Fibroblast of villous mesenchyme (primary cell): ENCODE measurements around the gene ENAH. TPM values are rescaled to one million over a fixed set of nuclear protein-coding genes. Genes with fewer than 3 reads are reported as not detected.

Experiments
- DNase-seq: peaks from one replicate; pipeline ENCODE4 v3.0.0-alpha.2; 2010; ENCODE audit warnings: low read depth
- H3K4me3 ChIP-seq: 2 replicates; pipeline ENCODE4 v1.5.1; 2011; ENCODE audit warnings: low read depth, mild to moderate bottlenecking, low read length
- total RNA-seq: library from RNA; depleted of rRNA; stranded (reverse); fragments of >200 nt; gene quantifications from 2 replicates; pipeline ENCODE4 v1.2.3, GENCODE V29; 2012
- TF ChIP-seq, protein P1 (sequence below): IDR thresholded peaks from 2 replicates; pipeline ENCODE4 v1.5.1; 2012; ENCODE audit warnings: low read depth, mild to moderate bottlenecking, low read length; ENCODE audit not compliant: insufficient read depth

ENAH gene
- total RNA-seq, 1 donor: 135 TPM

DNA sequence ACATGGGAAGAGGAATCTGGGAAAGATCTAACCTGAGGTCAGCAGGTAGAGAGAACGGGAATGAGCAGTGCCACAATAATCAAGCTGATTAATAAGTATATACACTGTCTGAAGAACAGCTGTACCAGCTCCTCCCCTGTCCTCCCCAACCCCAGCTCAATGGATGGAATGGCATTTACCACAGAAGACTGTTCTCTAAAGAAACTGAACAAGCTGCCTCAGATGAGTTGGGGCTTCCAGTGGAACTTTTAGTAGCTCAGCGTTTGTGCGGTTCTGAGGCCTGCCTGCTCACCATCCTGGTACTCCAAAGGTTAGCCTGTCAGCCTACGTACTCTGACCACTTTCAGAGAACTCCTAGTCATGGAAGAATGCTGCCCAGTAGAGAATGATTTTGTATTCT is 123.2 kb downstream of the ENAH start:
- TF ChIP-seq, protein P1, sequence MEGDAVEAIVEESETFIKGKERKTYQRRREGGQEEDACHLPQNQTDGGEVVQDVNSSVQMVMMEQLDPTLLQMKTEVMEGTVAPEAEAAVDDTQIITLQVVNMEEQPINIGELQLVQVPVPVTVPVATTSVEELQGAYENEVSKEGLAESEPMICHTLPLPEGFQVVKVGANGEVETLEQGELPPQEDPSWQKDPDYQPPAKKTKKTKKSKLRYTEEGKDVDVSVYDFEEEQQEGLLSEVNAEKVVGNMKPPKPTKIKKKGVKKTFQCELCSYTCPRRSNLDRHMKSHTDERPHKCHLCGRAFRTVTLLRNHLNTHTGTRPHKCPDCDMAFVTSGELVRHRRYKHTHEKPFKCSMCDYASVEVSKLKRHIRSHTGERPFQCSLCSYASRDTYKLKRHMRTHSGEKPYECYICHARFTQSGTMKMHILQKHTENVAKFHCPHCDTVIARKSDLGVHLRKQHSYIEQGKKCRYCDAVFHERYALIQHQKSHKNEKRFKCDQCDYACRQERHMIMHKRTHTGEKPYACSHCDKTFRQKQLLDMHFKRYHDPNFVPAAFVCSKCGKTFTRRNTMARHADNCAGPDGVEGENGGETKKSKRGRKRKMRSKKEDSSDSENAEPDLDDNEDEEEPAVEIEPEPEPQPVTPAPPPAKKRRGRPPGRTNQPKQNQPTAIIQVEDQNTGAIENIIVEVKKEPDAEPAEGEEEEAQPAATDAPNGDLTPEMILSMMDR: no peak
- H3K4me3 ChIP-seq: no peak overlapping the region
- DNase-seq: no peak

DNA sequence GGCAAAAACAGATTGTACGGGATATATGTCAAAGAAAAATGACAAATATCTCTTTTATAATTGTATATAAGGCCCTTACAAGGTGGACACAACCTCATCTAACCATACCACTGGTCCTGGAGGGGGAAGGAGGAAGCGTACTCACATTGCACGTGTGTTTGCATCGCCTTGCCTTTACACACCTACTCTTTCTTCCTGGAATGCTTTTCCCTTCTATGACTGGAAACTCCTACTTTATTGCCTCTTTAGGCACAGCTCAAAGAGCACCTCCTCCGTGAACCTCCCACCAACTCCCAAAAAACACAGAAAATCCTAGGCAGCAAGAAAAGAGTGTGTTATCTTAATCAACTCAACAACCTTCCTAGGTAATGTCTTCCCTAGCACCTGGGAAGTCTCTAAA is 125.3 kb downstream of the ENAH start:
- TF ChIP-seq, protein P1: no peak
- no peak overlapping the region for H3K4me3 ChIP-seq
- no peak for DNase-seq

DNA sequence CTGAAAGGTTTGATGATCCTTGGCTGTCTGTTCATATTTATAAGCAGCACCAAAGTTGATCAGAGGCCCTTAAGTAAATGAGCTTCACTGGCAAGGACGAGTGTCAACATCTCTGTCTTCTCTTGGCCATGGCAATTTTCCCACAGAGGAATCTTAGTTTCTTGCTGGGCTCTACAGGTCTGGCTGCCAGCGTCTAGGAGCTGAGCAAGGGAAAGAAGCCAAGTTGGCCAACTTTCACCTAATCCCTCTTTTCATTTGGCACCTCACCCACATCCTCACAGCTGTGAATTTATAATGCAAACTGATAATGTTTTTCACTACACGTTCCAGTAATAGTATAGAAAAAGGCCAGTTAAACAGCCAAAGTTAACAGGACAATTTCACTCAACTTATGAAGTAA is 126.0 kb downstream of the ENAH start:
- H3K4me3 ChIP-seq: no peak overlapping the region
- TF ChIP-seq, protein P1: no peak
- DNase-seq: no peak

DNA sequence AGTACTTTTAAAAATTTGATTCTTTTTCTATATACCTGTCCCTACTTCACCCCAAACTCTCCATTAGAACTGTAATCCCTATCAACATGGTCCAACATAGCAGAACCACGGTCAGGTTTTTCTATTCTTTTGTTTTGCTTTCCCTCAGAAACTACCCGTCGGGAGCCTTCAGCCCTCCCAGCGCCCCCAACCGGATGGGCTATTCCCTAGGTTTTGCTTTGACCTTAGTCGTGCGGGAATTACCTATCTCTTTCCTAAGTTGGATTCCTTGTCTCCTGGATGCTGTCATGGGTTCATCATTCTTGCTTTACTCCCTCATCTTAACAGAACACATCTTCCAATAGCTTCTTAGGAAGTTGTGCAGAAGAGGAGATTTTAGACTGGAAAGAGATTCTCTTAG is 127.5 kb downstream of the ENAH start:
- DNase-seq: no peak
- H3K4me3 ChIP-seq: no peak overlapping the region
- TF ChIP-seq, protein P1: no peak

DNA sequence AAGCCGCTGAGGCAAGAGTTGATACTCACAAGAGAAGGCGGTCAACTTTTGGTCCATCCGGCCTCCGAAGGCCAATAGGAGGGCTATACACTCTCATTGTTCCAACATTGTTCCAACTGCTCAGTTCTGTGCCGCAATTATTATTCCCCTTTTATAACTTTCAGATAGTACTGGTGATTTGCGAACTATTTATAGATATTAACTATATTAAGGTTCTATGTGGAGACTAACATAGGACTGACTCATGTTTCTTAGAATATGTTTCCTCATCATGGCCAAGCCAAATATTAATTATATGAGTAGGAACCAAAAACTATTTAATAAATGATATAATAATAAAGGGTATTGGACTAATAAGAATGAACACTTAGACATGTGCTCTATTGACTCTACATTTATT is 128.4 kb downstream of the ENAH start:
- DNase-seq: no peak
- TF ChIP-seq, protein P1: no peak
- no peak overlapping the region for H3K4me3 ChIP-seq

DNA sequence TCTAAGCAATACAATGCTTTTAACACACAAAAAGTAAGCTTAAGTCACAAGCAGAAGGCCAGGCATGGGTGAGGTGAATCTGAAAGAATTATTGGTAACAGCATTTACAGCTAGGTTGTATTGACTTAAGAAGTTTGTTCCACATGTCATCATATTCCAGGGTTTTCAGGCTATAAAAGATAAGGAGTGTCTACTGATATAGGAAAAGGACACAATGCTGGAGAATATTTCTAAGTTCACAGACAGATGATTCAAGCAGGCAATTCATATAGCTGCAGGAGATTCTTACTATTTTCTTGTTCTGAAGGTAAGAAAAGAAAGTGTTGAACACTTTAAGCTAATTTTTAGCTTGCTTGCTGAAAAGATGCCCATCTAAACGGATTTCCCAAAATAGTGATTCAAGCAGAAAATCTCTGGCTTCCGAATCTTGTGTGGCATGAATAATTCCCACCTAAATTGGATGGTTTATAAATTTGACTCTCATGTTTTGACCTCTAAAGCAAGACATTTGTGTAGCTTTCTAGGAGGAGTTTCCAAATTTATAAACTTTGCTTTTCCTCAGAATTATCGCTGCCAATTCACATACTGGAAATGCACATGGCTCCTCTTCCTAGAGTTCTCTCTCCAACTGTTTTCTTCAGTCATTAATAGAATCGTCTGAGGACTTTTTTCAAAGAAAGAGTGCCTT is 129.5 kb downstream of the ENAH start:
- TF ChIP-seq, protein P1: no peak
- no peak overlapping the region for H3K4me3 ChIP-seq
- DNase-seq: no peak
